ENCODE results near the gene CDV3. TPM values are rescaled to one million over a fixed set of nuclear protein-coding genes. Genes with fewer than 3 reads are reported as not detected.

The CDV3 gene
- total RNA-seq (2022; extraction: Qiagen RNA extraction; ENCODE audit: low read depth) = 120 to 134 TPM (median 128 TPM) in 5 replicates

DNA sequence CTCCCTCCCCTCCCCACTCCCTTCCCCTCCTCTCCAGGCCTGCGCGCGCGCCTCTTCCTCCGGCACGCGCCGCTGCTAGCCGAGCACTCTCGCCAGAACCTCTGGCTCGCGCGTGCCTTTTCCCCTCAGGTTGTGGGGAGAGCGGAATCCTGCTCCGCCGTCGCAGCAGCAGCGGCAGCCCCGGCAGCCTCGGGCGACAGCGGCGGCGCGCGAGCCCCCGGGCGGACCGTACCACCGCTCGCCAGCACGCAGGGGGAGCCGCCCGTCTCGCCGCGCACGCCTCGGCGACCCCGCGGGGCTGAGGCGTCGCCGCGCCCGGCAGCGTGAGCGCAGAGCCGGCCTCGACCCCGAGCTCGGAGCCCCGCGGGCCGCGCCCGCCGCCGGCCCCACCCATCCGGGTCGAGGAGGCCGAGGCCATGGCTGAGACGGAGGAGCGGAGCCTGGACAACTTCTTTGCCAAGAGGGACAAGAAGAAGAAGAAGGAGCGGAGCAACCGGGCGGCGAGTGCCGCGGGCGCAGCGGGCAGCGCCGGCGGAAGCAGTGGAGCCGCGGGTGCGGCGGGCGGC is at the start of gene CDV3:
Gene CDV3, plus strand, starts transcription at position 58 of the 566 bp plus-strand sequence. Its CDS starts 359 bp downstream, at position 417.

Other genes starting within 250 kb of the CDV3 start
- not detected in 5 replicates for gene BFSP2, start 173.6 kb upstream of the CDV3 start, total RNA-seq (2022; extraction: Qiagen RNA extraction; ENCODE audit: low read depth)
- 21.3 to 28.6 TPM (median 24.2 TPM) in 5 replicates for gene TOPBP1, start 88.3 kb downstream of the CDV3 start, total RNA-seq (2022; extraction: Qiagen RNA extraction; ENCODE audit: low read depth)
- 0.83 to 3.9 TPM (median 1.4 TPM) in 5 replicates for gene TF, start 172.7 kb downstream of the CDV3 start, total RNA-seq (2022; extraction: Qiagen RNA extraction; ENCODE audit: low read depth)
- gene SRPRB, start 232.1 kb downstream of the CDV3 start, total RNA-seq (2022; extraction: Qiagen RNA extraction; ENCODE audit: low read depth) = 53.6 to 66.5 TPM (median 58.1 TPM) in 5 replicates

Data from A549 treated with GW870086 at 1 μM for 4 hours (cell line).